NB4 (cell line): ENCODE measurements around the gene GATA1.

Experiments used
- DNase-seq: peaks from one replicate; pipeline ENCODE4 v3.0.0; 2010; ENCODE audit warnings: low read depth
- H3K4me3 ChIP-seq: one replicate; pipeline ENCODE4 v1.5.1; 2011; ENCODE audit warnings: mild to moderate bottlenecking, low read depth, low read length, moderate library complexity
- CTCF ChIP-seq: IDR thresholded peaks from one replicate; pipeline ENCODE4 v1.5.1; 2012; ENCODE audit warnings: low read depth, low read length
- MAX ChIP-seq: IDR thresholded peaks from 2 replicates; pipeline ENCODE4 v1.6.1; 2011; ENCODE audit warnings: low read depth, low read length
- MYC ChIP-seq: IDR thresholded peaks from 2 replicates; pipeline ENCODE4 v1.6.1; 2011; ENCODE audit warnings: low read depth, low read length
- POLR2A ChIP-seq: IDR thresholded peaks from 2 replicates; pipeline ENCODE4 v1.6.1; 2011; ENCODE audit warnings: mild to moderate bottlenecking; ENCODE audit not compliant: insufficient read length; ENCODE audit errors: extremely low read depth

GATA1 gene

GRCh38 chrX:48781705-48782104, 4.7 kb upstream of the GATA1 start:
- H3K4me3 ChIP-seq, result no peak overlapping the region
- TF ChIP-seq MYC (no peak), MAX (no peak), CTCF (no peak), POLR2A (no peak)
- no peak for DNase-seq

GRCh38 chrX:48782216-48782615, 4.2 kb upstream of the GATA1 start:
- no peak for DNase-seq
- TF ChIP-seq CTCF, result no peak
- no peak for TF ChIP-seq MAX
- no peak for TF ChIP-seq POLR2A
- H3K4me3 ChIP-seq, result no peak overlapping the region

- TF ChIP-seq CTCF, result no peak
- TF ChIP-seq MYC, result no peak
- no peak for TF ChIP-seq MAX
- TF ChIP-seq POLR2A, result no peak
- no peak for DNase-seq
- no peak overlapping the region for H3K4me3 ChIP-seq
Measured at GRCh38 chrX:48782795-48783194, 3.6 kb upstream of the GATA1 start.

GRCh38 chrX:48784726-48785125, 1.7 kb upstream of the GATA1 start:
- no peak for DNase-seq
- no peak overlapping the region for H3K4me3 ChIP-seq
- TF ChIP-seq MYC (no peak), POLR2A (no peak), CTCF (no peak), MAX (no peak)

DNA sequence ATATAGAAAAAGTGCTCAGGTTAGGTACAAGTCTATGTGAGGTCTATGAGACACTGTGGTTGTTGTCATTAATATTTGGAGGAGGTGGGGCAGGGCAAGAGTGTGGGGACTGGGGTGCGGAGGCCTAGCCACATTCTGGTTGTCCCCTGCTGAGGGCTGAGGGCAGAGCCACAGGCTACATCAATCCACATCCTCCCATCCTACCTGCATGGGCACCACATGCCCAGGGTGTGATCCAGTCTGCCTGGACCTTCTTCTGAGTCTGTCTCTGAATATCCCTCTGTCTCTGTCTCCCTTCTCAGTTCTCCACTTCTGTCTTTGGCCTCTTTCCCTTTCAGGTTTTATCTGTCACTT, 1.2 kb upstream of the GATA1 start:
- no peak for DNase-seq
- no peak for TF ChIP-seq CTCF
- TF ChIP-seq MYC, result no peak
- no peak for TF ChIP-seq MAX
- no peak for TF ChIP-seq POLR2A
- no peak overlapping the region for H3K4me3 ChIP-seq

DNA sequence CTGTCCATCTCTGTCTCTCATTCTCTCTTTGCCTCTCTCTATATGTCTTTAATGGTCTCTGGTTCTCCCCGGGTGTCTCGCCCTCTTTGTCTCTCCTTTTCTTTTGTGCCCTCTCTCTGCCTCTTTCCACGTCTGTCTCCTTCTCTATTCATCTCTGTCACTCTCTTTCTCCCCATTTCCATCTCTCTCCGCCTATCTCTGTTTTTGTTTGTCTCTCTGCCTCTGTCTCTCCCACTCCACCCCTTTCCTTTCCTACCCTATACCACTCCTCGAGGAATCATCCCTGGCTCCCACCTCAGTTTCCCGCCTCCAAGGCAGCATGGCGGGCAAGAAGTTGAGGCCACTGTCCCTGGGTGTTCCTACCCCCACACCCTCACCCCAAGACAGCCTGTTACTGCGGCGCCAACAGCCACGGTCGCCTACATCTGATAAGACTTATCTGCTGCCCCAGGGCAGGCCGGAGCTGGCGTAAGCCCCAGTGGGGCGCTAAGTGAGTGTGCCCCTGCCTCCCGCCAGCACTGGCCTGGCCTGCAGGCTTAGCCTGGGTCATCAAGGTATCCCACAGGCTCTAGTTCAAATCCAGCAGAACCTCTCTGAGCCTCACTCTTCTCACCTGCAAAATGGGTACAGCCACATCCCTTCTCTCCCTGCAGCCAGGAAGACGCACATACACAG, 713 bp upstream of the GATA1 start:
- no peak for DNase-seq
- H3K4me3 ChIP-seq, result no peak overlapping the region
- TF ChIP-seq MAX (no peak), POLR2A (no peak), CTCF (no peak), MYC (no peak)
